Measurements from ENCODE around the gene FAM241B.

DNA sequence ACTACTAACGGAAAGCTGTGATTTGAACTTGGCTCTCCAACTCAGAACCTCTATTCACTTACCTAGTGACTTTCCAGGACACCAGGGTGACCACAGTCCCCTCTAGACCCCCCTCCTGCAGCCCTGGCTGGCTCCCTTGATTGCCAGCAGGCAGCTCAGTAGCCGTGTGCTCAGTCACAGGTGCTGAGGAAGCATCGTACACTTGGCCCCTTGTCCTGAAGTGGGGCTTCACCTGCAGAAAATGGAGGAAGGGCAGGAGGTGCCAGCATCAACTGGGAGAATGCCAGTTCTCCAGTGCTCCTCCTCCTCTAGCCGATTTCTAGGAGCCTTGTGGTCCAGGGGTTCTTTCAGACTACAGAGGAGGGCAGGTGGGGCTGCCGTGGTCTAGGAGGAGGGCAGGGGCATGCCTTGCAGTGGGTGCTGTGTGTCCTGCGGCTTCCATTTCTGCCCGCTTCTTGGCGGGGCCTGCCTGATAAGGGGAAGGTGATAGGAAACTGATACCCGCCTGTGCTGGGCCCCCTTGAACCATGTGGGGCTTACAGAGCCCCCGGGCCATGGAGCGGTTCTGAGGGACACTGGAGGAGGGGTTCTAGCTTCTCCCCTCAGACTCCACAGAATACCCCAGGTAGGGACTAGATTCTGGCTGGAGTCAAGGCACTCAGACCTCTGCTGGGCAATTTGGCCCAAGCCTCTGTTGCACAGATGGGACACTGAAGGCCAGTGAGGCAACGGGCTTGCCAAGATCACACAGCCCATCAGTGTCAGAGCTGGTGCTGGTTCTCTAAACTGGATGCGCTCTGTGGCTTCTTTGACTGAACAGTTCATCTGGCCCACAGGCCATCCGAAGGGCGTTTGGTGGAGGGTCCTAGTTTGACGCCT lies 14.0 kb downstream of the FAM241B start:
- TF ChIP-seq CTCF (IDR thresholded peaks at IDR 0.05; ENCODE audit: low read length) = no peak
- no peak for TF ChIP-seq EZH2 (IDR thresholded peaks at IDR 0.05; ENCODE audit: borderline replicate concordance, low read length)
